HG03196 (cell line): ENCODE measurements around the gene GOLPH3.

Experiments
- ATAC-seq: cut with Tn5 transposase; IDR thresholded peaks from one replicate; pipeline ENCODE4 v1.9.1; 2021; ENCODE audit not compliant: unreplicated experiment

Gene GOLPH3

GRCh38 chr5:32076699-32077695, 97.1 kb downstream of the GOLPH3 start:
- no peak for ATAC-seq
